Erythroblast (primary cell): Measurements from ENCODE around the gene GPR37L1.

ENCODE experiments used
- GATA1 ChIP-seq: IDR thresholded peaks from 2 replicates; pipeline ENCODE4 v1.6.1; 2011; ENCODE audit warnings: low read depth, mild to moderate bottlenecking, control low read depth, low read length, moderate library complexity
- POLR2A ChIP-seq: IDR thresholded peaks from 2 replicates; pipeline ENCODE4 v1.6.1; 2011; ENCODE audit warnings: mild to moderate bottlenecking, low read length

DNA sequence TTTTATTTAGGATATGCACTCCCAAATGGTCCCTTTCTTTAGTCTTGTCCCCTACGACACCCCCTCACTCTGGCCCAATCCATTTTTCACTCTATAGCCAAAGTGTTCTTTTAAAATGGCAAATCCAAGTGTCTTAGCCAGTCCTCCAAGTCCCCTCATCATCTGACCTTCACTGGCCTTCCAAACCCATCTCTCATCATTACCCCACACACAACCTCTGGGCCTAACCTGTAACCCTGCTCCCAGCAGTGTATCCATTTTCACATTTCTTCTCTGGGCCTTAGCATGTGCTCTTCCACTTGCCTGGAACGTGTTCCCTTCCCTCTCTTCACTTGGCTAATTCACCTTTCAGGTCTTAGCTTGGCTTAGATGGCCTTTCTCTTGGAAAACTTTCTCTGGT lies 28.3 kb downstream of the GPR37L1 start:
- TF ChIP-seq POLR2A (no peak), GATA1 (no peak)
